Heart right ventricle (tissue), 16 donors: Measurements from ENCODE around the gene SRRM2. TPM values are rescaled to one million over a fixed set of nuclear protein-coding genes. Genes with fewer than 3 reads are reported as not detected.

Experiments used
- ATAC-seq, 8 donors: fragments of 200-7000 bp; cut with Tn5 transposase; one replicate each; pipeline ENCODE4 v1.9.1; 2020; ENCODE audit warnings: mild to moderate bottlenecking in 8 of 8, moderate library complexity in 8 of 8, moderate number of reproducible peaks in 1 of 8
- DNase-seq, 2 donors: peaks; one replicate each; pipeline ENCODE4 v3.0.0-alpha.2; 2020
- H3K27ac ChIP-seq, 10 donors: fragments of 200-600 bp; sonication (generic) in 2 of 10; one replicate each; pipeline versions ENCODE4 v1.5.0 to v1.8.0; 2020 to 2022; ENCODE audit warnings: mild to moderate bottlenecking in 3 of 10
- H3K27me3 ChIP-seq, 7 donors: fragments of 200-600 bp; one replicate each; pipeline ENCODE4 v1.8.0; 2021 to 2022; ENCODE audit warnings: mild to moderate bottlenecking in 2 of 7
- H3K36me3 ChIP-seq, 9 donors: fragments of 200-600 bp; sonication (generic) in 1 of 9; one replicate each; pipeline versions ENCODE4 v1.5.0 to v1.8.0; 2020 to 2022; ENCODE audit warnings: mild to moderate bottlenecking in 2 of 9
- H3K4me1 ChIP-seq, 9 donors: fragments of 200-600 bp; sonication (generic) in 1 of 9; one replicate each; pipeline versions ENCODE4 v1.5.0 to v1.8.0; 2020 to 2022; ENCODE audit warnings: mild to moderate bottlenecking in 4 of 9
- H3K4me3 ChIP-seq, 10 donors: fragments of 200-600 bp; sonication (generic) in 2 of 10; one replicate each; pipeline versions ENCODE4 v1.5.0 to v1.8.0; 2020 to 2022; ENCODE audit warnings: mild to moderate bottlenecking in 7 of 10, moderate library complexity in 2 of 10
- H3K9me3 ChIP-seq, 11 donors: fragments of 200-600 bp in 10 of 11; sonication (generic) in 2 of 11; one replicate each; pipeline versions ENCODE4 v1.5.0 to v1.8.0; 2013 to 2022; ENCODE audit warnings: mild to moderate bottlenecking in 2 of 11, control low read depth in 1 of 11, moderate library complexity in 1 of 11
- WGBS, 2 donors: extraction: QIAGEN DNeasy Blood & Tissue Kit; methylation state at CpG; one replicate each; pipeline ENCODE4 v1.1.7; 2013; ENCODE audit warnings: inconsistent platforms in 1 of 2; 5-methylcytosine and 5-hydroxymethylcytosine counted together
- intact Hi-C, 10 donors: fragments of 100-400 bp; cut with DNase I; formaldehyde crosslinking; loops; one replicate each; pipeline versions ENCODE4 v1.11.1 to v1.14.2; 2022
- polyA plus RNA-seq, 2 donors: library from polyadenylated mRNA; stranded (reverse); fragments of 200-250 nt; gene quantifications; one replicate each; pipeline ENCODE4 v1.2.3, GENCODE V29; 2013
- total RNA-seq, 10 donors: library from RNA; stranded (reverse); fragmentation: NEBNext Ultra II Directional in 3 of 10; extraction: Animal tissue kit (Norgen Biotek cat#: 25700) in 3 of 10; gene quantifications; one replicate each; pipeline versions ENCODE4 v1.2.1 to v1.2.4, GENCODE V29; 2021 to 2023
- TF ChIP-seq, protein P1 (sequence below), 9 donors: fragments of 200-600 bp; sonication (generic) in 2 of 9; IDR thresholded peaks; one replicate each; pipeline versions ENCODE4 v1.5.0 to v1.8.0; 2021 to 2022; ENCODE audit warnings: antibody characterized with exemption in 9 of 9, mild to moderate bottlenecking in 5 of 9, moderate library complexity in 1 of 9
- donor health status: Arrhythmogenic right ventricular cardiomyopathy.
- donor health status: ischemic (EF 13 %, LVEDD 7.1; RV severe dilation, severe dysfunction).
- donor health status: healthy with polysubstance abuse.
- donor health status: DM: no; HTN: yes; CAD: no.
- donor health status: DM: no; HTN: no; CAD: no.
- donor health status: ischemic (EF 25% LVEDD 6.9; RV normal size, moderate dysfunction).
- donor health status: ischemic (EF 25% LVEDD 5.7; RV mildly dilated, moderate dysfunction).
- donor health status: healthy.
- donor health status: DM: yes; HTN: yes; CAD: no.
- donor health status: Ischemic cardiomyopathy.
- donor health status: ischemic (EF 35%, LVEDD 5.7; RV mildly dilated, moderate dysfunction).
- donor health status: nonischemic (EF 11% LVEDD 7.7; RV severe dilation, severe dysfunction).
- donor health status: DM: yes; HTN: yes; CAD: no.
- donor health status: PGD.
- donor health status: ischemic (EF 29% LVEDD 5.4; RV normal size, mild dysfunction).
- donor health status: nonischemic (EF 23%, LVEDD 6.1; RV moderate dilation, normal function).

The SRRM2 gene
- total and polyA plus RNA-seq, 12 donors = 182 to 1,328 (median 261) TPM

DNA sequence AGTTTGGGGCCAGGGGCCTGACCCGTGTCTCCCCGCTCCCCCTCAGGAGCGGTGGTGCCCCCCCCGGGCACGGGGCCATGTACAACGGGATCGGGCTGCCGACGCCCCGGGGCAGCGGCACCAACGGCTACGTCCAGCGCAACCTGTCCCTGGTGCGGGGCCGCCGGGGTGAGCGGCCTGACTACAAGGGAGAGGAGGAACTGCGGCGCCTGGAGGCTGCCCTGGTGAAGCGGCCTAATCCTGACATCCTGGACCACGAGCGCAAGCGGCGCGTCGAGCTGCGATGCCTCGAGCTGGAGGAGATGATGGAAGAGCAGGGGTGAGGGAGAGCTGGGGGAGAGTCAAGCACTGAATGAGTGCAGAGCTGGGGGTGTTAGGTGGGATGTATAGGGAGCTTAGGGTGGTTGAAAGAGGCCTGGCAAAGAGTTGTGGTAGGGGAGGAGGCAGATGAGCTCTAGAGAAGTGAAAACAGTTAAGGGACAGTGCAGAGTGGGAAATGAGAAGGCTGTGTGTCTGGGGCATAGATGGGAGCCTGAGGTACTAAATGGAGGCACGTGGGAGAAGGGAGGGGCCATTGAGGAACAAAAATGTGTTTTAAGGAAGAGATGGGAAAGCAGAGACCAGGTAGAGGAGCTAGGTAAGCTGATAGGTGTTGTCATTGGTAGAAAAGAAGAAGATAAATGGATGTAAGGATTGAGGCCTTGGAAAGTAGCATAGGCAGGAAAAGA is 4.0 kb downstream of the SRRM2 start:
- peaks cover 13 to 56% (median 48%) of the 10 kb centered on the region in 9 donors for H3K4me1 ChIP-seq
- peaks cover 0 to 3% (median 0%) of the 10 kb centered on the region in 11 donors for H3K9me3 ChIP-seq
- H3K4me3 ChIP-seq = no peak overlapping the region
- DNase-seq = no peak
- peaks cover 8 to 54% (median 41%) of the 10 kb centered on the region in 9 donors for H3K36me3 ChIP-seq
- H3K27me3 ChIP-seq = no peaks in the 10 kb centered on the region
- intact Hi-C loops = no loop called here
- no peak overlapping the region for H3K27ac ChIP-seq
- WGBS, 2 donors = 87 to 89% methylated on average over 29 to 30 of the region's 30 CpGs
- TF ChIP-seq, protein P1, sequence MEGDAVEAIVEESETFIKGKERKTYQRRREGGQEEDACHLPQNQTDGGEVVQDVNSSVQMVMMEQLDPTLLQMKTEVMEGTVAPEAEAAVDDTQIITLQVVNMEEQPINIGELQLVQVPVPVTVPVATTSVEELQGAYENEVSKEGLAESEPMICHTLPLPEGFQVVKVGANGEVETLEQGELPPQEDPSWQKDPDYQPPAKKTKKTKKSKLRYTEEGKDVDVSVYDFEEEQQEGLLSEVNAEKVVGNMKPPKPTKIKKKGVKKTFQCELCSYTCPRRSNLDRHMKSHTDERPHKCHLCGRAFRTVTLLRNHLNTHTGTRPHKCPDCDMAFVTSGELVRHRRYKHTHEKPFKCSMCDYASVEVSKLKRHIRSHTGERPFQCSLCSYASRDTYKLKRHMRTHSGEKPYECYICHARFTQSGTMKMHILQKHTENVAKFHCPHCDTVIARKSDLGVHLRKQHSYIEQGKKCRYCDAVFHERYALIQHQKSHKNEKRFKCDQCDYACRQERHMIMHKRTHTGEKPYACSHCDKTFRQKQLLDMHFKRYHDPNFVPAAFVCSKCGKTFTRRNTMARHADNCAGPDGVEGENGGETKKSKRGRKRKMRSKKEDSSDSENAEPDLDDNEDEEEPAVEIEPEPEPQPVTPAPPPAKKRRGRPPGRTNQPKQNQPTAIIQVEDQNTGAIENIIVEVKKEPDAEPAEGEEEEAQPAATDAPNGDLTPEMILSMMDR (IDR thresholded peaks at IDR 0.05) = no peak
- no peak for ATAC-seq

DNA sequence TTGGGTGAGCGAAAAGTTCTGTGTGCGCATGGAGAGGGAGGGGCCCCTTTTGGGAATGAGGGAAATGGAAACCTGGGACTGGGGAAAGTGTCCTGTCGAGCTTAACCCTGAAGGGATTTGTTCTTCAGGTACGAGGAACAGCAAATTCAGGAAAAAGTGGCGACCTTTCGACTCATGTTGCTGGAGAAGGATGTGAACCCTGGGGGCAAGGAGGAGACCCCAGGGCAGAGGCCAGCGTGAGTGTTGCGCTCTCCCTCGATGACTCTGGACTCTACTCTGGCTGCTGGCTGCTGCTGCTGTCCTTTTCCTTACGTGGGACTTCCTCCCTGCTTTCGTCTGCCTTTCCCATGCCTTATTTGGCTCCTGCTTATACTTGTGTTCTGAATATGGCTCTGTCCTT is 4.9 kb downstream of the SRRM2 start:
- Histone ChIP-seq H3K4me3 (no peak overlapping the region), H3K36me3 (peaks cover 12 to 63% (median 49%) of the 10 kb centered on the region in 9 donors), H3K27ac (no peak overlapping the region), H3K9me3 (no peaks in the 10 kb centered on the region), H3K27me3 (no peaks in the 10 kb centered on the region), H3K4me1 (peaks cover 13 to 51% (median 42%) of the 10 kb centered on the region in 9 donors)
- ATAC-seq = no peak
- DNase-seq = no peak
- WGBS, 2 donors = 67 to 69% methylated on average over 11 of the region's 11 CpGs
- intact Hi-C loops = no loop called here
- TF ChIP-seq, protein P1 (IDR thresholded peaks at IDR 0.05) = no peak

DNA sequence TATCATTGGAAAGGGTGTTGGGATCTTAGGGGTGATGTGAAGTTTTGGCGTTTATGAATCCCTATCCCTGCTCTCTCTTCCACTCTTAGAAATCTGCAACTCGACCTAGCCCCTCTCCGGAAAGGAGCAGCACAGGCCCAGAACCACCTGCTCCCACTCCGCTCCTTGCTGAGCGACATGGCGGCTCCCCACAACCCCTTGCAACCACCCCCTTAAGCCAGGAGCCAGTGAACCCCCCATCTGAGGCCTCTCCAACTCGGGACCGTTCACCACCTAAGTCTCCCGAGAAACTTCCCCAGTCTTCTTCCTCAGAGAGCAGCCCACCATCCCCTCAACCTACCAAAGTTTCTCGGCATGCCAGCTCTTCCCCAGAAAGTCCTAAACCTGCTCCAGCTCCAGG is 9.0 kb downstream of the SRRM2 start:
- H3K4me1 ChIP-seq = peaks cover 7 to 19% (median 12%) of the 10 kb centered on the region in 9 donors
- 98% methylated on average over 10 of the region's 10 CpGs for WGBS, 2 donors
- H3K4me3 ChIP-seq = no peak overlapping the region
- no peaks in the 10 kb centered on the region for H3K27me3 ChIP-seq
- DNase-seq = no peak
- ATAC-seq = no peak
- TF ChIP-seq, protein P1 (IDR thresholded peaks at IDR 0.05) = no peak
- peaks cover 12 to 100% (median 90%) of the 10 kb centered on the region in 9 donors for H3K36me3 ChIP-seq
- intact Hi-C loops = no loop called here
- no peak overlapping the region for H3K27ac ChIP-seq
- H3K9me3 ChIP-seq = no peaks in the 10 kb centered on the region

DNA sequence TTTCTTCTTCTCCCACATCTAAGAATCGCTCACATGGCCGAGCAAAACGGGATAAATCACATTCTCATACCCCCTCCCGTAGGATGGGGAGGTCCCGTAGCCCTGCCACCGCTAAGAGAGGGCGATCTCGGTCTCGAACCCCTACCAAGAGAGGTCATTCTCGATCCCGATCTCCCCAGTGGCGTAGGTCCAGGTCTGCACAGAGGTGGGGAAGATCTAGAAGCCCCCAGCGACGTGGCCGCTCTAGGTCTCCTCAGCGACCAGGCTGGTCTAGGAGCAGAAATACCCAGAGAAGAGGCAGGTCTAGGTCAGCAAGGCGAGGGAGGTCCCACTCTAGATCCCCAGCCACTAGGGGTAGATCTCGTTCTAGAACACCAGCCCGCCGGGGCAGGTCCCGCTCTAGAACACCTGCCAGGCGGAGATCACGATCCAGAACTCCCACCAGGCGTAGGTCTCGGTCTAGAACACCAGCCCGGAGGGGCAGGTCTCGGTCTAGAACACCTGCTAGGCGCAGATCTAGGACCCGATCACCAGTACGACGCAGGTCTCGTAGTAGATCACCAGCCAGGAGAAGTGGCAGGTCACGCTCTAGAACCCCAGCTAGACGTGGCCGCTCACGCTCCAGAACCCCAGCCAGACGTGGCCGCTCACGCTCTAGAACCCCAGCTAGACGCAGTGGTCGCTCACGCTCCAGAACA is 9.6 kb downstream of the SRRM2 start:
- H3K36me3 ChIP-seq = peaks cover 13 to 100% (median 95%) of the 10 kb centered on the region in 9 donors
- H3K4me1 ChIP-seq = peaks cover 3 to 15% (median 8%) of the 10 kb centered on the region in 9 donors
- intact Hi-C loops = no loop called here
- no peak overlapping the region for H3K4me3 ChIP-seq
- H3K9me3 ChIP-seq = no peaks in the 10 kb centered on the region
- no peak for DNase-seq
- no peak overlapping the region for H3K27ac ChIP-seq
- ATAC-seq = peak in 2 of 8 donors; percentile 8 to 15
- 98% methylated on average over 42 of the region's 42 CpGs for WGBS, 2 donors
- TF ChIP-seq, protein P1 (IDR thresholded peaks at IDR 0.05) = no peak
- no peaks in the 10 kb centered on the region for H3K27me3 ChIP-seq
